ENCODE results near the gene CROT.

- TF ChIP-seq CTCF (IDR thresholded peaks at IDR 0.05): no peak
- no peak for TF ChIP-seq POLR2A (IDR thresholded peaks at IDR 0.05)
- peak; percentile 18 for TF ChIP-seq POLR2AphosphoS5 (IDR thresholded peaks at IDR 0.05)
Measured at GRCh38 chr7:87339373-87339897, 6.0 kb upstream of the CROT start.
